K562 (cell line): ENCODE data around the gene NR1D2. TPM values are rescaled to one million over a fixed set of nuclear protein-coding genes. Genes with fewer than 3 reads are reported as not detected.

ENCODE experiments used
- ATAC-seq: fragments of 200-7000 bp; cut with Tn5 transposase; 3 replicates; pipeline ENCODE4 v1.9.1; 2020; ENCODE audit warnings: moderate library complexity
- BruUV-seq: library from RNA; stranded (reverse); fragments of 400-500 nt; replicated peaks from 2 replicates; lab custom pipeline; 2021; lab: Mats Ljungman, UMichigan
- CTCF ChIA-PET: fragments of 300-600 bp; formaldehyde crosslinking; extraction: SDS; loops from one replicate; lab custom pipeline; 2021; ENCODE audit warnings: low intra/inter-chr PET ratio; lab: Yijun Ruan, JAX
- POLR2A ChIA-PET: fragments of 300-600, 350-650 bp; sonication (Branson Sonifier 250); formaldehyde crosslinking; extraction: SDS; loops from one replicate; lab custom pipeline; 2021; ENCODE audit warnings: antibody characterized with exemption, inconsistent platforms; lab: Yijun Ruan, JAX
- DNase-seq, 4 experiments: peaks; one replicate each; pipeline versions ENCODE4 v3.0.0 to v3.0.0-alpha.2; 2011 to 2018; ENCODE audit warnings: low spot score in 3 of 4, mixed read lengths in 3 of 4; ENCODE audit errors: extremely low read depth in 1 of 4
- FAIRE-seq: peaks from 2 replicates; lab custom pipeline; 2011; peaks lifted over from hg19 to GRCh38; lab: Jason Lieb, UNC
- H2AFZ ChIP-seq: 2 replicates; pipeline ENCODE4 v1.6.0; 2011; ENCODE audit warnings: low read depth, low read length, control low read depth, inconsistent platforms
- H3K27ac ChIP-seq: fragments of 200-600 bp; 3 replicates; pipeline ENCODE4 v1.8.0; 2011; ENCODE audit warnings: low read depth, mild to moderate bottlenecking, control low read depth, inconsistent platforms, low read length, moderate library complexity, mixed read lengths; ENCODE audit errors: extremely low read depth
- H3K27me3 ChIP-seq, 2 experiments: fragments of 300-600 bp in 1 of 2; 2 replicates in 1 of 2; 3 replicates in 1 of 2; pipeline versions ENCODE4 v1.6.0 to v1.8.0; 2011; ENCODE audit warnings: inconsistent platforms in 2 of 2, low read length in 2 of 2, mild to moderate bottlenecking in 1 of 2, mixed read lengths in 1 of 2, moderate library complexity in 1 of 2; ENCODE audit not compliant: control insufficient read depth in 2 of 2, insufficient read depth in 2 of 2
- H3K36me3 ChIP-seq: fragments of 300-600 bp; 3 replicates; pipeline ENCODE4 v1.8.0; 2011; ENCODE audit warnings: mild to moderate bottlenecking, low read length, inconsistent platforms; ENCODE audit not compliant: control insufficient read depth, insufficient read depth
- H3K4me1 ChIP-seq, 2 experiments: fragments of 200-600 bp in 1 of 2; replicated peaks in 1 of 2; 2 replicates in 1 of 2; 3 replicates in 1 of 2; pipeline versions ENCODE4 v1.5.1 to v1.8.0; 2011; ENCODE audit warnings: inconsistent platforms in 2 of 2, low read length in 2 of 2, mild to moderate bottlenecking in 1 of 2, mixed read lengths in 1 of 2, moderate library complexity in 1 of 2; ENCODE audit not compliant: control insufficient read depth in 2 of 2, insufficient read depth in 2 of 2
- H3K4me2 ChIP-seq: 2 replicates; pipeline ENCODE4 v1.6.1; 2011; ENCODE audit warnings: low read length, control low read depth, inconsistent platforms, mixed read lengths; ENCODE audit not compliant: insufficient read depth
- H3K4me3 ChIP-seq: fragments of 200-600 bp; sonication (generic), shearing (Covaris generic); 2 replicates; pipeline ENCODE4 v1.5.1; 2016; ENCODE audit warnings: control low read depth, inconsistent platforms
- H3K79me2 ChIP-seq: fragments of 200-600 bp; 3 replicates; pipeline ENCODE4 v1.8.0; 2011; ENCODE audit warnings: low read length, inconsistent platforms; ENCODE audit not compliant: control insufficient read depth, insufficient read depth
- H3K9ac ChIP-seq, 2 experiments: 2 replicates each; pipeline versions ENCODE4 v1.6.0 to v1.6.1; 2011; ENCODE audit warnings: low read depth in 2 of 2, low read length in 2 of 2, control low read depth in 1 of 2, inconsistent platforms in 1 of 2, mild to moderate bottlenecking in 1 of 2, mixed read lengths in 1 of 2; ENCODE audit not compliant: insufficient read depth in 1 of 2
- H3K9me1 ChIP-seq: one replicate; pipeline ENCODE4 v1.6.0; 2011; ENCODE audit warnings: inconsistent platforms, mild to moderate bottlenecking, low read length, moderate library complexity; ENCODE audit not compliant: control insufficient read depth, insufficient read depth
- H3K9me3 ChIP-seq: replicated peaks from 2 replicates; pipeline ENCODE4 v1.5.1; 2011; ENCODE audit warnings: low read depth, low read length, inconsistent platforms; ENCODE audit not compliant: control insufficient read depth, insufficient read depth
- H4K20me1 ChIP-seq: replicated peaks from 2 replicates; pipeline ENCODE4 v1.6.1; 2011; ENCODE audit warnings: low read length, inconsistent platforms, mixed read lengths; ENCODE audit not compliant: control insufficient read depth, insufficient read depth
- IFI16 ChIP-seq: fragments of 250-450 bp; sonication (Bioruptor Pico); IDR thresholded peaks from 2 replicates; pipeline ENCODE4 v2.1.2; 2022; ENCODE audit warnings: mild to moderate bottlenecking, inconsistent platforms
- JUNB ChIP-seq: fragments of 450-650 bp; formaldehyde crosslinking; conservative IDR thresholded peaks from 2 replicates; pipeline ENCODE4 v1.4.0; 2020; ENCODE audit warnings: mild to moderate bottlenecking
- NFIC ChIP-seq: fragments of 450-650 bp; IDR thresholded peaks from 2 replicates; pipeline ENCODE4 v1.6.1; 2017; ENCODE audit warnings: mild to moderate bottlenecking, inconsistent platforms
- PHTF2 ChIP-seq: fragments of 250-450 bp; sonication (Bioruptor Pico); IDR thresholded peaks from 2 replicates; pipeline ENCODE4 v1.5.0; 2021; ENCODE audit warnings: mild to moderate bottlenecking
- PTTG1 ChIP-seq: fragments of 450-650 bp; IDR thresholded peaks from 2 replicates; pipeline ENCODE4 v1.6.1; 2016; ENCODE audit warnings: low read depth, mild to moderate bottlenecking, missing genetic modification characterization, missing compliant biosample characterization
- SLC30A9 ChIP-seq: fragments of 250-450 bp; sonication (Bioruptor Pico); IDR thresholded peaks from 2 replicates; pipeline ENCODE4 v1.8.0; 2022; ENCODE audit warnings: mild to moderate bottlenecking, moderate library complexity
- ZBTB34 ChIP-seq: fragments of 250-450 bp; sonication (Bioruptor Pico); IDR thresholded peaks from 2 replicates; pipeline ENCODE4 v1.8.0; 2021; ENCODE audit warnings: mild to moderate bottlenecking, moderate library complexity
- ZNF584 ChIP-seq: fragments of 200-800 bp; sonication (Bioruptor generic); IDR thresholded peaks from 2 replicates; pipeline ENCODE4 v1.6.1; 2016; ENCODE audit warnings: low read depth, mild to moderate bottlenecking, missing genetic modification characterization, missing compliant biosample characterization
- ZNF586 ChIP-seq: fragments of 450-650 bp; formaldehyde crosslinking; conservative IDR thresholded peaks from 2 replicates; pipeline ENCODE4 v1.4.0; 2020; ENCODE audit warnings: mild to moderate bottlenecking, moderate library complexity
- WGBS: fragments of 100-300 bp; shearing (Covaris generic); methylation state at CpG from one replicate; pipeline ENCODE4 v1.1.6; 2016; ENCODE audit warnings: low coverage, mixed read lengths; ENCODE audit not compliant: insufficient coverage; ENCODE audit errors: missing lambda C conversion rate; 5-methylcytosine and 5-hydroxymethylcytosine counted together
- in situ Hi-C: fragments of 300-500 bp; cut with MboI; formaldehyde crosslinking; loops from 4 replicates; pipeline ENCODE4 v1.15.0; 2018; ENCODE audit warnings: inconsistent platforms, mixed read lengths
- intact Hi-C: fragments of 100-400 bp; cut with micrococcal nuclease; formaldehyde crosslinking; loops from 2 replicates; pipeline ENCODE4 v1.14.2; 2022
- polyA plus RNA-seq, 8 experiments: library from polyadenylated mRNA; depleted of rRNA in 4 of 8; stranded (reverse) in 5 of 8; unstranded in 3 of 8; fragments of >200 nt; fragmentation: Nextera tagmentation in 2 of 8; fragmentation: Illumina TruSeq in 1 of 8; extraction: Ambion mirVana in 2 of 8; extraction: Trizol in 1 of 8; gene quantifications; 2 replicates each; pipeline versions ENCODE4 v1.2.1 to v1.2.3, GENCODE V29; 2011 to 2014; ENCODE audit warnings: inconsistent platforms in 1 of 8, missing spikeins in 1 of 8
- total RNA-seq, 7 experiments: library from RNA; depleted of rRNA in 6 of 7; stranded (reverse); fragments of >200 nt in 6 of 7; fragmentation: Illumina TruSeq in 2 of 7; extraction: Trizol in 2 of 7; gene quantifications; 2 replicates each; pipeline versions ENCODE4 v1.2.1 to v1.2.3, GENCODE V29; 2011 to 2021; ENCODE audit warnings: low replicate concordance in 1 of 7
- TF ChIP-seq, protein P1 (sequence below): fragments of 200-400 bp; formaldehyde crosslinking; IDR thresholded peaks from 2 replicates; pipeline ENCODE4 v1.6.1; 2017; ENCODE audit warnings: mild to moderate bottlenecking, low read depth, low read length, moderate library complexity

Gene NR1D2
- total and polyA plus RNA-seq, 9 of the 15 experiments (the other 6 are each of a cell fraction or from before 2014, with no cell fraction given) = 1.2 to 5.5 (median 2.9) TPM

- CTCF ChIA-PET = no interaction called here
- Histone ChIP-seq H3K9ac (no peak overlapping the region), H3K27ac (no peak overlapping the region), H3K27me3 (no peaks in the 10 kb centered on the region), H4K20me1 (no peaks in the 10 kb centered on the region), H2AFZ (peak overlapping the region; percentile 26), H3K79me2 (no peaks in the 10 kb centered on the region), H3K4me1 (no peaks in the 10 kb centered on the region; a peak in 1 of 5 replicates), H3K4me3 (no peak overlapping the region), H3K4me2 (no peak overlapping the region), H3K9me1 (no peaks in the 10 kb centered on the region), H3K36me3 (no peaks in the 10 kb centered on the region), H3K9me3 (no peaks in the 10 kb centered on the region)
- DNase-seq (no peak), ATAC-seq (no peak), FAIRE-seq (no peak)
- in situ Hi-C loops = no loop called here
- TF ChIP-seq ZNF586 (CRISPR knock-in tag) = no peak
- TF ChIP-seq ZNF584 (CRISPR knock-in tag) = no peak
- TF ChIP-seq PHTF2 = no peak
- no peak for TF ChIP-seq NFIC
- TF ChIP-seq, protein P1, sequence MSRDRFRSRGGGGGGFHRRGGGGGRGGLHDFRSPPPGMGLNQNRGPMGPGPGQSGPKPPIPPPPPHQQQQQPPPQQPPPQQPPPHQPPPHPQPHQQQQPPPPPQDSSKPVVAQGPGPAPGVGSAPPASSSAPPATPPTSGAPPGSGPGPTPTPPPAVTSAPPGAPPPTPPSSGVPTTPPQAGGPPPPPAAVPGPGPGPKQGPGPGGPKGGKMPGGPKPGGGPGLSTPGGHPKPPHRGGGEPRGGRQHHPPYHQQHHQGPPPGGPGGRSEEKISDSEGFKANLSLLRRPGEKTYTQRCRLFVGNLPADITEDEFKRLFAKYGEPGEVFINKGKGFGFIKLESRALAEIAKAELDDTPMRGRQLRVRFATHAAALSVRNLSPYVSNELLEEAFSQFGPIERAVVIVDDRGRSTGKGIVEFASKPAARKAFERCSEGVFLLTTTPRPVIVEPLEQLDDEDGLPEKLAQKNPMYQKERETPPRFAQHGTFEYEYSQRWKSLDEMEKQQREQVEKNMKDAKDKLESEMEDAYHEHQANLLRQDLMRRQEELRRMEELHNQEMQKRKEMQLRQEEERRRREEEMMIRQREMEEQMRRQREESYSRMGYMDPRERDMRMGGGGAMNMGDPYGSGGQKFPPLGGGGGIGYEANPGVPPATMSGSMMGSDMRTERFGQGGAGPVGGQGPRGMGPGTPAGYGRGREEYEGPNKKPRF = no peak
- TF ChIP-seq PTTG1 (tag) = no peak
- TF ChIP-seq JUNB (CRISPR knock-in tag) = no peak
- TF ChIP-seq ZBTB34 (CRISPR knock-in tag) = no peak
- TF ChIP-seq IFI16 (CRISPR knock-in tag) = no peak
- TF ChIP-seq SLC30A9 (CRISPR knock-in tag) = no peak
- POLR2A ChIA-PET = interaction anchor here (1.1 to 8.9 kb wide), 2 partner anchors 8 to 14 kb away, joined by 5 to 81 read pairs; partner anchors contain the start of genes NKIRAS1 and RPL15
- intact Hi-C loops = no loop called here
- no TSS peak for BruUV-seq
- 69% methylated on average over 4 of the region's 4 CpGs for WGBS
These were observed 12.5 kb upstream of the NR1D2 start for GRCh38 chr3:23932571-23932970.
